HL-60 (cell line): ENCODE data around the gene ADAMTS14.

Experiments
- DNase-seq, 2 experiments: peaks; one replicate each; pipeline ENCODE4 v3.0.0-alpha.2; 2010 to 2020; ENCODE audit warnings: low read depth in 1 of 2, low spot score in 1 of 2
- H3K27ac ChIP-seq: fragments of 250-450 bp; sonication (Bioruptor Pico); replicated peaks from 2 replicates; pipeline ENCODE4 v1.5.1; 2020; ENCODE audit warnings: mild to moderate bottlenecking, moderate library complexity
- H3K27me3 ChIP-seq: fragments of 250-450 bp; sonication (Bioruptor Pico); 2 replicates; pipeline ENCODE4 v1.5.1; 2021; ENCODE audit warnings: mild to moderate bottlenecking, moderate library complexity; ENCODE audit not compliant: insufficient read depth, poor library complexity, severe bottlenecking
- H3K4me3 ChIP-seq: replicated peaks from 2 replicates; pipeline ENCODE4 v1.5.1; 2011; ENCODE audit warnings: mild to moderate bottlenecking, control low read depth, low read length; ENCODE audit not compliant: insufficient read depth
- GABPA ChIP-seq: IDR thresholded peaks from 2 replicates; pipeline ENCODE4 v1.6.1; 2012; ENCODE audit warnings: low read depth
- POLR2AphosphoS5 ChIP-seq: IDR thresholded peaks from 2 replicates; pipeline ENCODE4 v1.6.1; 2012; ENCODE audit warnings: low read depth
- SPI1 ChIP-seq: IDR thresholded peaks from 2 replicates; pipeline ENCODE4 v1.6.1; 2012; ENCODE audit warnings: low read depth, mild to moderate bottlenecking, borderline replicate concordance
- TF ChIP-seq, protein P1 (sequence below): IDR thresholded peaks from 2 replicates; pipeline ENCODE4 v1.6.1; 2012; ENCODE audit warnings: low read depth; ENCODE audit not compliant: insufficient replicate concordance
- TF ChIP-seq, protein P2 (sequence below): IDR thresholded peaks from one replicate; pipeline ENCODE4 v1.5.1; 2011; ENCODE audit warnings: low read length, control low read depth, inconsistent platforms; ENCODE audit not compliant: insufficient read depth

Gene ADAMTS14

DNA sequence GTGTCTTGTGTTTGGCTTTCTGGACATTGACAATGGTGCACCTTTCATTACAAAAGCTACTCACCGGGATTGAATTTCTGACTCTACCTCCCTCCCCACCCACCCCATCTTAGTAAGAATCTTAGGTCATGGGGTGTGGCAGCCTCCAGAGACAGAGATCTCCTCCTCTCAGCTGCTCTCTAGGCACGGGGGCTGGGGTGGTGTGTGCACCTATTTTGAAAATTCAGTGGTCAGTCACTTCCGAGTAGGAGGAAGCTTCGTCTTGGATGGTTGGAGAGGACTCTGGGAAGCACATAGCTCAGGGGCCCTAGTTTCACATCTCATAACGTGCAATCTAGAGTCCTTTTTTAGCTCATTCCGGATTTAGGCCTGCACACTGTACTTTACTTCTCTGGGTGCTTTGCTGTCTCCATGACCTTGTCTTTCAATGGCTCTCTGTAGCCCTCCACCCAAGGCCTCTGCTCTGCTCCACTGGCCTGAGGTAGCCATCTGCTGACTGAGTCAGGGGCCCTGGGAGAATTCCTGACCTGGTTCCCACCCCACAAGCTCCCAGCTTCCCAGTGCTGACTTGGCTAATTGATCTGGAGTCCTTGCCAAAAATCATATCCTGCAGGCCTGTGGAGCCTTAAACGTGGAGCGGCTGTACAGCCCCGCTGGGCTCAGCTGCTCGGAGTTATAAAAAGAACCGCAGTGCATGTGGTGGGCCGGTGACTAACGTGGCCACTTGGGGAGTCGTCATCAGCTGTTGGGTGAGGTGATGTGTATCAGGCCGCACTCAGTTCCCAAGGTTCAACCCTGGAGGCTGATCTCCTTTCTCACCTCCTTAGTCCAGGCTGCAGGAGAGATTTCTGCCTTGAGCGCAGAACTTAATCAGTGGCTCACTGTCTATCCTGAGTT, 19.3 kb upstream of the ADAMTS14 start:
- H3K4me3 ChIP-seq, result no peak overlapping the region
- H3K27ac ChIP-seq, result no peak overlapping the region
- TF ChIP-seq GABPA (no peak), SPI1 (no peak), POLR2AphosphoS5 (no peak)
- TF ChIP-seq, protein P1, sequence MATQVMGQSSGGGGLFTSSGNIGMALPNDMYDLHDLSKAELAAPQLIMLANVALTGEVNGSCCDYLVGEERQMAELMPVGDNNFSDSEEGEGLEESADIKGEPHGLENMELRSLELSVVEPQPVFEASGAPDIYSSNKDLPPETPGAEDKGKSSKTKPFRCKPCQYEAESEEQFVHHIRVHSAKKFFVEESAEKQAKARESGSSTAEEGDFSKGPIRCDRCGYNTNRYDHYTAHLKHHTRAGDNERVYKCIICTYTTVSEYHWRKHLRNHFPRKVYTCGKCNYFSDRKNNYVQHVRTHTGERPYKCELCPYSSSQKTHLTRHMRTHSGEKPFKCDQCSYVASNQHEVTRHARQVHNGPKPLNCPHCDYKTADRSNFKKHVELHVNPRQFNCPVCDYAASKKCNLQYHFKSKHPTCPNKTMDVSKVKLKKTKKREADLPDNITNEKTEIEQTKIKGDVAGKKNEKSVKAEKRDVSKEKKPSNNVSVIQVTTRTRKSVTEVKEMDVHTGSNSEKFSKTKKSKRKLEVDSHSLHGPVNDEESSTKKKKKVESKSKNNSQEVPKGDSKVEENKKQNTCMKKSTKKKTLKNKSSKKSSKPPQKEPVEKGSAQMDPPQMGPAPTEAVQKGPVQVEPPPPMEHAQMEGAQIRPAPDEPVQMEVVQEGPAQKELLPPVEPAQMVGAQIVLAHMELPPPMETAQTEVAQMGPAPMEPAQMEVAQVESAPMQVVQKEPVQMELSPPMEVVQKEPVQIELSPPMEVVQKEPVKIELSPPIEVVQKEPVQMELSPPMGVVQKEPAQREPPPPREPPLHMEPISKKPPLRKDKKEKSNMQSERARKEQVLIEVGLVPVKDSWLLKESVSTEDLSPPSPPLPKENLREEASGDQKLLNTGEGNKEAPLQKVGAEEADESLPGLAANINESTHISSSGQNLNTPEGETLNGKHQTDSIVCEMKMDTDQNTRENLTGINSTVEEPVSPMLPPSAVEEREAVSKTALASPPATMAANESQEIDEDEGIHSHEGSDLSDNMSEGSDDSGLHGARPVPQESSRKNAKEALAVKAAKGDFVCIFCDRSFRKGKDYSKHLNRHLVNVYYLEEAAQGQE, result no peak
- TF ChIP-seq, protein P2, sequence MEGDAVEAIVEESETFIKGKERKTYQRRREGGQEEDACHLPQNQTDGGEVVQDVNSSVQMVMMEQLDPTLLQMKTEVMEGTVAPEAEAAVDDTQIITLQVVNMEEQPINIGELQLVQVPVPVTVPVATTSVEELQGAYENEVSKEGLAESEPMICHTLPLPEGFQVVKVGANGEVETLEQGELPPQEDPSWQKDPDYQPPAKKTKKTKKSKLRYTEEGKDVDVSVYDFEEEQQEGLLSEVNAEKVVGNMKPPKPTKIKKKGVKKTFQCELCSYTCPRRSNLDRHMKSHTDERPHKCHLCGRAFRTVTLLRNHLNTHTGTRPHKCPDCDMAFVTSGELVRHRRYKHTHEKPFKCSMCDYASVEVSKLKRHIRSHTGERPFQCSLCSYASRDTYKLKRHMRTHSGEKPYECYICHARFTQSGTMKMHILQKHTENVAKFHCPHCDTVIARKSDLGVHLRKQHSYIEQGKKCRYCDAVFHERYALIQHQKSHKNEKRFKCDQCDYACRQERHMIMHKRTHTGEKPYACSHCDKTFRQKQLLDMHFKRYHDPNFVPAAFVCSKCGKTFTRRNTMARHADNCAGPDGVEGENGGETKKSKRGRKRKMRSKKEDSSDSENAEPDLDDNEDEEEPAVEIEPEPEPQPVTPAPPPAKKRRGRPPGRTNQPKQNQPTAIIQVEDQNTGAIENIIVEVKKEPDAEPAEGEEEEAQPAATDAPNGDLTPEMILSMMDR, result no peak
- DNase-seq, result no peak
- no peaks in the 10 kb centered on the region for H3K27me3 ChIP-seq

DNA sequence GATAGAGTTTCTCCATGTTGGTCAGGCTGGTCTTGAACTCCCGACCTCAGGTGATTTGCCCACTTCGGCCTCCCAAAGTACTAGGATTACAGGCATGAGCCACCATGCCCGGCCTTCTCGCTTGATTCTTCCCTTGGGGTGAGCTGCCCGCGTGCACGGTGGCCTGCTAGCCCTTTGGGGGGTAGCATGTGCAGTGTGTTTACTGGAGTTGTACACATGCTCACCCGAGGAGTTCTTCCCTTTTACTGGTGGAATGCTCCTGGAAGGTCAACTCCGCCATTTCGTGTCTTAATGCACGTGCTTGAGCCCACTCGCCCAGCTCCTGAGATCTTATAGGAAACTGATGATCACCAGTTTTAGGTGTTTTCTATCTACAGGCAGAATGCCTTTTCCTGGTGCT, 17.0 kb upstream of the ADAMTS14 start:
- H3K27ac ChIP-seq, result no peak overlapping the region
- DNase-seq, result no peak
- no peak overlapping the region for H3K4me3 ChIP-seq
- no peaks in the 10 kb centered on the region for H3K27me3 ChIP-seq
- no peak for TF ChIP-seq GABPA
- TF ChIP-seq, protein P2, result no peak
- TF ChIP-seq SPI1, result no peak
- TF ChIP-seq, protein P1, result no peak
- TF ChIP-seq POLR2AphosphoS5, result no peak

DNA sequence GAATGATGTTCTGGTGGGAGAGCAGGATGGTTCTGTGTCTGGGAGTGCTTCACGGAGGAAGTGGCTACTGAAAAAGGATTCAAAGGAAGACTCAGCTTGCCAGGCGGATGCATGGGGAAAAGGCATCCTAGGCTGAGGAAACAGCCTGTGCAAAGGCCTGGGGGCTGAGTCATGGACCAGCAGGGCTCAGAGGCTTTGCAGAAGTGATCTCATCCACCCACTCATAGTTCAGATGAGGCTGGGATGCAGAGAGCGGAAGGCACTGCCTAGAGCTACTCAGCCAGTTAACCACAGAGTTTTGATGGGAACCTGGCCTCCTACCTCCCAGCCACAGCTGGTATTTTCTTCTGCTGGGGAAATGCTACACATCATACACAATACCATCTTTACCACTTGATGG, 15.8 kb upstream of the ADAMTS14 start:
- H3K27me3 ChIP-seq, result no peaks in the 10 kb centered on the region
- no peak overlapping the region for H3K4me3 ChIP-seq
- no peak overlapping the region for H3K27ac ChIP-seq
- peak; percentile 66 to 80 for DNase-seq
- TF ChIP-seq SPI1 (peak; percentile 81; the same call in 1 of the 2 replicates), GABPA (no peak), POLR2AphosphoS5 (no peak)

DNA sequence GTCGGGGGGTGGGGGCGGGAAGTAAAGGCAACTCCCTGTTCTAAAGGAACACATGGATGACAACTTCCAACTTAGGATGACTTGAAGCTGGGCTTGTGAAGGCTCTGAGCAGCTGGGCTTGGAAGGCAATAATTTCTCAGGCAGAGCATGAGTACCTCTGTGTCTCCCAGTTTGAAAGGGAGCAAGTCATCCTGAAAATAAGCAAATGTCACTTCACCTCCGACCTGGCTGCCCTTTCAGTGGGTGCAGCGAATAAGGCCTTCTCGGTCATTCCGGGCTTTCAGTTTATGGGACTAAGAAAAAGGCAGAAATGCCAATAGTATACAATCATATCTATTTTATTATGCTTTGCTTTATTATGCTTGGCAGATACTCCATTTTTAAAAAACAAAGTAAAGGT, 15.3 kb upstream of the ADAMTS14 start:
- TF ChIP-seq, protein P2, result no peak
- TF ChIP-seq, protein P1, result no peak
- no peak for TF ChIP-seq SPI1
- TF ChIP-seq POLR2AphosphoS5, result no peak
- no peak for TF ChIP-seq GABPA
- no peak overlapping the region for H3K27ac ChIP-seq

More for the DNA sequence above, 15.3 kb upstream of the ADAMTS14 start:
- Histone ChIP-seq H3K4me3 (no peak overlapping the region), H3K27me3 (no peaks in the 10 kb centered on the region)
- DNase-seq, result no peak
